Neural cell (in vitro differentiated cells): Measurements from ENCODE around the gene HSD17B8.

Source experiments
- EP300 ChIP-seq: fragments of 450-650 bp; conservative IDR thresholded peaks from 2 replicates; pipeline ENCODE4 v1.6.1; 2014; ENCODE audit warnings: antibody characterized with exemption, mild to moderate bottlenecking, moderate library complexity; ENCODE audit not compliant: poor library complexity, severe bottlenecking
- EZH2 ChIP-seq: fragments of 200-600, 300-800 bp; shearing (Covaris generic), sonication (generic); IDR thresholded peaks from 2 replicates; pipeline ENCODE4 v1.6.1; 2014; ENCODE audit warnings: antibody characterized with exemption, low read length, borderline replicate concordance, mild to moderate bottlenecking; ENCODE audit not compliant: insufficient read depth, poor library complexity, severe bottlenecking
- MXI1 ChIP-seq: fragments of 450-650 bp; conservative IDR thresholded peaks from 2 replicates; pipeline ENCODE4 v1.6.1; 2014; ENCODE audit warnings: antibody characterized with exemption, mild to moderate bottlenecking; ENCODE audit not compliant: poor library complexity, severe bottlenecking
- POLR2AphosphoS5 ChIP-seq: IDR thresholded peaks from 2 replicates; pipeline ENCODE4 v1.6.1; 2012
- RAD21 ChIP-seq: fragments of 450-650 bp; conservative IDR thresholded peaks from 2 replicates; pipeline ENCODE4 v1.6.1; 2014; ENCODE audit warnings: antibody characterized with exemption, mild to moderate bottlenecking, moderate library complexity
- REST ChIP-seq: IDR thresholded peaks from 2 replicates; pipeline ENCODE4 v1.6.1; 2012; ENCODE audit warnings: borderline replicate concordance
- SMC3 ChIP-seq: fragments of 450-650 bp; conservative IDR thresholded peaks from 2 replicates; pipeline ENCODE4 v1.6.1; 2014; ENCODE audit warnings: antibody characterized with exemption, mild to moderate bottlenecking, moderate library complexity; ENCODE audit not compliant: poor library complexity
- TAF1 ChIP-seq: IDR thresholded peaks from 2 replicates; pipeline ENCODE4 v1.6.1; 2012; ENCODE audit warnings: low read depth
- TF ChIP-seq, protein P1 (sequence below): fragments of 450-650 bp; IDR thresholded peaks from 2 replicates; pipeline ENCODE4 v1.5.1; 2014; ENCODE audit warnings: antibody characterized with exemption, mild to moderate bottlenecking, moderate library complexity; ENCODE audit not compliant: poor library complexity, severe bottlenecking

GRCh38 chr6:33187809-33188208 lies 16.6 kb upstream of the HSD17B8 start:
- TF ChIP-seq POLR2AphosphoS5 (no peak), RAD21 (no peak), EP300 (no peak), EZH2 (no peak), SMC3 (no peak), TAF1 (no peak), REST (no peak), MXI1 (no peak)
- TF ChIP-seq, protein P1, sequence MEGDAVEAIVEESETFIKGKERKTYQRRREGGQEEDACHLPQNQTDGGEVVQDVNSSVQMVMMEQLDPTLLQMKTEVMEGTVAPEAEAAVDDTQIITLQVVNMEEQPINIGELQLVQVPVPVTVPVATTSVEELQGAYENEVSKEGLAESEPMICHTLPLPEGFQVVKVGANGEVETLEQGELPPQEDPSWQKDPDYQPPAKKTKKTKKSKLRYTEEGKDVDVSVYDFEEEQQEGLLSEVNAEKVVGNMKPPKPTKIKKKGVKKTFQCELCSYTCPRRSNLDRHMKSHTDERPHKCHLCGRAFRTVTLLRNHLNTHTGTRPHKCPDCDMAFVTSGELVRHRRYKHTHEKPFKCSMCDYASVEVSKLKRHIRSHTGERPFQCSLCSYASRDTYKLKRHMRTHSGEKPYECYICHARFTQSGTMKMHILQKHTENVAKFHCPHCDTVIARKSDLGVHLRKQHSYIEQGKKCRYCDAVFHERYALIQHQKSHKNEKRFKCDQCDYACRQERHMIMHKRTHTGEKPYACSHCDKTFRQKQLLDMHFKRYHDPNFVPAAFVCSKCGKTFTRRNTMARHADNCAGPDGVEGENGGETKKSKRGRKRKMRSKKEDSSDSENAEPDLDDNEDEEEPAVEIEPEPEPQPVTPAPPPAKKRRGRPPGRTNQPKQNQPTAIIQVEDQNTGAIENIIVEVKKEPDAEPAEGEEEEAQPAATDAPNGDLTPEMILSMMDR: no peak
